HCT116 (cell line): ENCODE data around the gene TDRD7. TPM values are rescaled to one million over a fixed set of nuclear protein-coding genes. Genes with fewer than 3 reads are reported as not detected.

Experiments
- ATAC-seq: fragments of 200-7000 bp; cut with Tn5 transposase; 2 replicates; pipeline ENCODE4 v1.9.1; 2020; ENCODE audit warnings: mild to moderate bottlenecking, moderate library complexity
- BruUV-seq: library from RNA; stranded (reverse); fragments of 400-500 nt; replicated peaks from 2 replicates; lab custom pipeline; 2021; lab: Mats Ljungman, UMichigan
- CTCF ChIA-PET: fragments of 300-600 bp; sonication (Branson Sonifier 250); formaldehyde crosslinking; loops from one replicate; lab custom pipeline; 2021; ENCODE audit warnings: antibody characterized with exemption; lab: Charles Lee
- POLR2A ChIA-PET: fragments of 300-600, 350-600 bp; sonication (Branson Sonifier 250); formaldehyde crosslinking; loops from one replicate; lab custom pipeline; 2021; ENCODE audit warnings: antibody characterized with exemption; lab: Charles Lee
- RAD21 ChIA-PET, 2 experiments: fragments of 300-600 bp; sonication (Branson Sonifier 250); formaldehyde crosslinking; loops; one replicate each; lab custom pipeline; 2023; ENCODE audit warnings: low total read pairs in 2 of 2; ENCODE audit not compliant: uncharacterized antibody in 2 of 2, unreplicated experiment in 2 of 2, low non-redundant PET in 1 of 2; lab: Charles Lee
- DNase-seq: peaks from one replicate; pipeline ENCODE4 v3.0.0-alpha.2; 2010; ENCODE audit warnings: low read depth, low spot score
- H2AFZ ChIP-seq: fragments of 200-600 bp; shearing (Covaris generic), sonication (generic); 2 replicates; pipeline ENCODE4 v1.6.1; 2017; ENCODE audit warnings: low read depth, mixed run types, mixed read lengths, antibody characterized with exemption, low read length; ENCODE audit not compliant: poor library complexity, severe bottlenecking
- H3K27ac ChIP-seq: 2 replicates; pipeline ENCODE4 v1.5.1; 2012; ENCODE audit warnings: low read depth, low read length
- H3K27me3 ChIP-seq: fragments of 200-600 bp; sonication (generic); 2 replicates; pipeline ENCODE4 v1.6.1; 2016; ENCODE audit warnings: mixed run types, low read length, mixed read lengths; ENCODE audit not compliant: insufficient read depth
- H3K36me3 ChIP-seq, 2 experiments: fragments of 200-500 bp in 1 of 2; fragments of 200-600 bp in 1 of 2; sonication (Bioruptor generic) in 1 of 2; sonication (generic) in 1 of 2; 2 replicates each; pipeline versions ENCODE4 v1.5.1 to v1.6.1; 2014 to 2016; ENCODE audit warnings: low read length in 2 of 2, inconsistent platforms in 1 of 2, mixed read lengths in 1 of 2, mixed run types in 1 of 2; ENCODE audit not compliant: insufficient read depth in 2 of 2, control insufficient read depth in 1 of 2
- H3K4me1 ChIP-seq, 2 experiments: fragments of 200-600 bp in 1 of 2; sonication (generic) in 1 of 2; 2 replicates each; pipeline versions ENCODE4 v1.5.1 to v1.6.1; 2012 to 2017; ENCODE audit warnings: low read length in 2 of 2, inconsistent platforms in 1 of 2, mild to moderate bottlenecking in 1 of 2, mixed read lengths in 1 of 2, mixed run types in 1 of 2, moderate library complexity in 1 of 2; ENCODE audit not compliant: insufficient read depth in 2 of 2, control insufficient read depth in 1 of 2
- H3K4me2 ChIP-seq: fragments of 200-600 bp; sonication (generic); 2 replicates; pipeline ENCODE4 v1.6.1; 2017; ENCODE audit warnings: mixed run types, low read length, mixed read lengths
- H3K4me3 ChIP-seq, 2 experiments: fragments of 200-600 bp in 1 of 2; sonication (generic) in 1 of 2; replicated peaks in 1 of 2; 2 replicates each; pipeline ENCODE4 v1.5.1; 2011 to 2016; ENCODE audit warnings: low read length in 2 of 2, control low read depth in 1 of 2, low read depth in 1 of 2, mild to moderate bottlenecking in 1 of 2, mixed read lengths in 1 of 2, mixed run types in 1 of 2
- H3K79me2 ChIP-seq: fragments of 200-600 bp; sonication (generic); 2 replicates; pipeline ENCODE4 v1.6.1; 2017; ENCODE audit warnings: mild to moderate bottlenecking, mixed run types, low read length, moderate library complexity, mixed read lengths; ENCODE audit not compliant: insufficient read depth
- H3K9ac ChIP-seq: fragments of 200-600 bp; sonication (generic); 2 replicates; pipeline ENCODE4 v1.6.1; 2016; ENCODE audit warnings: low read length, mixed read lengths
- H3K9me2 ChIP-seq: fragments of 200-600 bp; sonication (generic), shearing (Covaris generic); 2 replicates; pipeline ENCODE4 v1.6.1; 2017; ENCODE audit warnings: mixed run types, mild to moderate bottlenecking, moderate library complexity; ENCODE audit not compliant: insufficient read depth
- H3K9me3 ChIP-seq, 2 experiments: fragments of 200-500 bp in 1 of 2; fragments of 200-600 bp in 1 of 2; sonication (Bioruptor generic) in 1 of 2; sonication (generic) in 1 of 2; 2 replicates each; pipeline ENCODE4 v1.6.1; 2014 to 2017; ENCODE audit warnings: low read length in 2 of 2, mixed read lengths in 2 of 2, inconsistent platforms in 1 of 2, low read depth in 1 of 2, mild to moderate bottlenecking in 1 of 2, mixed run types in 1 of 2, moderate library complexity in 1 of 2; ENCODE audit not compliant: control insufficient read depth in 1 of 2, insufficient read depth in 1 of 2
- H4K20me1 ChIP-seq: fragments of 200-600 bp; sonication (generic), shearing (Covaris generic); 2 replicates; pipeline ENCODE4 v1.6.1; 2017; ENCODE audit warnings: mixed run types, mild to moderate bottlenecking, moderate library complexity; ENCODE audit not compliant: insufficient read depth
- EGR1 ChIP-seq: IDR thresholded peaks from 2 replicates; pipeline ENCODE4 v1.6.1; 2012; ENCODE audit warnings: low read depth
- JUND ChIP-seq: IDR thresholded peaks from 2 replicates; pipeline ENCODE4 v1.6.1; 2012
- MAX ChIP-seq: IDR thresholded peaks from 2 replicates; pipeline ENCODE4 v1.6.1; 2012
- REST ChIP-seq: IDR thresholded peaks from 2 replicates; pipeline ENCODE4 v1.6.1; 2012; ENCODE audit warnings: low read depth
- SRF ChIP-seq: IDR thresholded peaks from 2 replicates; pipeline ENCODE4 v1.6.1; 2012; ENCODE audit warnings: low read depth
- YY1 ChIP-seq: IDR thresholded peaks from 2 replicates; pipeline ENCODE4 v1.6.1; 2011; ENCODE audit warnings: low read length, low read depth, moderate library complexity, mild to moderate bottlenecking; ENCODE audit not compliant: insufficient replicate concordance; ENCODE audit errors: extremely low read depth
- ZBTB33 ChIP-seq: IDR thresholded peaks from 2 replicates; pipeline ENCODE4 v1.6.1; 2011; ENCODE audit warnings: mild to moderate bottlenecking, low read length, moderate library complexity; ENCODE audit not compliant: insufficient replicate concordance; ENCODE audit errors: extremely low read depth
- intact Hi-C: fragments of 100-400 bp; cut with micrococcal nuclease; formaldehyde crosslinking; loops from 2 replicates; pipeline ENCODE4 v1.10.0; 2022
- total RNA-seq: library from RNA; stranded (reverse); gene quantifications from one replicate; pipeline ENCODE4 v1.2.1, GENCODE V29; 2021; ENCODE audit not compliant: unreplicated experiment

Gene TDRD7
- total RNA-seq, 1 experiment from 2014 or later = 8.0 TPM

GRCh38 chr9:97363661-97364299 is 48.1 kb upstream of the TDRD7 start:
- no peak overlapping the region for H2AFZ ChIP-seq
- intact Hi-C loops = no loop called here
- H4K20me1 ChIP-seq = no peaks in the 10 kb centered on the region
- ChIA-PET POLR2A (no interaction called here), RAD21 (no interaction called here), CTCF (no interaction called here)
- no peak for TF ChIP-seq REST
- TF ChIP-seq SRF = no peak
- no peak for TF ChIP-seq ZBTB33
- no peak for TF ChIP-seq EGR1
- no peak for TF ChIP-seq YY1
- no peak for TF ChIP-seq JUND
- no peak for TF ChIP-seq MAX
- H3K79me2 ChIP-seq = no peaks in the 10 kb centered on the region
- H3K27ac ChIP-seq = no peak overlapping the region
- no peak overlapping the region for H3K9ac ChIP-seq
- no peaks in the 10 kb centered on the region for H3K9me3 ChIP-seq
- no peaks in the 10 kb centered on the region; a peak in 1 of 4 replicates for H3K36me3 ChIP-seq
- no peak overlapping the region for H3K4me3 ChIP-seq
- BruUV-seq = no TSS peak
- H3K4me2 ChIP-seq = no peak overlapping the region
- no peak for ATAC-seq
- no peaks in the 10 kb centered on the region for H3K9me2 ChIP-seq
- H3K4me1 ChIP-seq = no peaks in the 10 kb centered on the region
- no peak for DNase-seq
- no peaks in the 10 kb centered on the region for H3K27me3 ChIP-seq
